ENCODE measurements around the gene PPP2R5C. TPM values are rescaled to one million over a fixed set of nuclear protein-coding genes. Genes with fewer than 3 reads are reported as not detected.

PPP2R5C gene
- total and polyA plus RNA-seq, 8 donors: 103 to 176 (median 112) TPM

DNA sequence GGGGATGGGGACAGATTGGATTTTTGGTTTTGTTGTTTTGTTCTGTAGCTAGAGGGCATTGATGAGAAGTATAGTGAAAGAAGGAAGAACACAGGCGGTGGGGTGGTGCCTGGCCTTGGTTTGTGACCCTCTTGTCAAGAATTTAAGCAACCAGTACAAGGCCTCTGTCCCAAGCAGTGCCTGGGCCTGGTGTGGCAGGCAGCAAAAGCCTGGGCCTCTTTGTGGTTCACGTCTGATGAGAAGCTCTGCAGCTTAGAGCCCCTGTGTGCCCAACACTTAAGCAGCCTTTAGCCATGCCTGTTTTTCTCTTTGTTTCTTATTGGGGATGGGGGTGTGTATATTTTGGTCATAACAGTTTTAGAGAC is 98.0 kb downstream of the PPP2R5C start:
- Histone ChIP-seq H3K27me3 (no peaks in the 10 kb centered on the region), H3K9me3 (no peaks in the 10 kb centered on the region), H3K36me3 (peaks cover 0 to 13% of the 10 kb centered on the region in 2 donors), H3K27ac (peak overlapping the region; percentile 55 to 58), H3K4me1 (peaks cover 8 to 49% of the 10 kb centered on the region in 2 donors), H3K4me3 (no peak overlapping the region)
- intact Hi-C loops (cut with DNase I): no loop called here
- no peak for DNase-seq
- TF ChIP-seq, protein P1, sequence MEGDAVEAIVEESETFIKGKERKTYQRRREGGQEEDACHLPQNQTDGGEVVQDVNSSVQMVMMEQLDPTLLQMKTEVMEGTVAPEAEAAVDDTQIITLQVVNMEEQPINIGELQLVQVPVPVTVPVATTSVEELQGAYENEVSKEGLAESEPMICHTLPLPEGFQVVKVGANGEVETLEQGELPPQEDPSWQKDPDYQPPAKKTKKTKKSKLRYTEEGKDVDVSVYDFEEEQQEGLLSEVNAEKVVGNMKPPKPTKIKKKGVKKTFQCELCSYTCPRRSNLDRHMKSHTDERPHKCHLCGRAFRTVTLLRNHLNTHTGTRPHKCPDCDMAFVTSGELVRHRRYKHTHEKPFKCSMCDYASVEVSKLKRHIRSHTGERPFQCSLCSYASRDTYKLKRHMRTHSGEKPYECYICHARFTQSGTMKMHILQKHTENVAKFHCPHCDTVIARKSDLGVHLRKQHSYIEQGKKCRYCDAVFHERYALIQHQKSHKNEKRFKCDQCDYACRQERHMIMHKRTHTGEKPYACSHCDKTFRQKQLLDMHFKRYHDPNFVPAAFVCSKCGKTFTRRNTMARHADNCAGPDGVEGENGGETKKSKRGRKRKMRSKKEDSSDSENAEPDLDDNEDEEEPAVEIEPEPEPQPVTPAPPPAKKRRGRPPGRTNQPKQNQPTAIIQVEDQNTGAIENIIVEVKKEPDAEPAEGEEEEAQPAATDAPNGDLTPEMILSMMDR (IDR thresholded peaks at IDR 0.05): no peak
- ATAC-seq: peak; percentile 23

DNA sequence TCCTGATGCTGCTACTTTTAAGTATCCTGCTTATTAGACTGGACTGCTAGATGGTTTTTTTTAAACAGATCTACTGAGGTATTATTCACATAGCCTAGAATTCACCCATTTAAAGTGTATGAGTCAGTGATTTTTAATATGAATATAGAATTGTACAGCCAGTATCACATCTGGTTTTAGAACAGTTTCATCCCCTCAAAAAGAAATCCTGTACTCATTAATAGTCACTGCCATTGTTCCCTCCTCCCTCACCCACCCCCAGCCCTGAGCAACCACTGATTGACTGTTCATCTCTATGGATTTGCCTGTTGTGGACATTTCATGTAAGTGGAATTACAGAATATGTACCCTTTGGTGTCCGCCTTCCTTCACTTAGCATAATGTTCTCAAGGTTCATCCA is 98.4 kb downstream of the PPP2R5C start:
- peak overlapping the region in 1 of 2 donors; percentile 55 for H3K27ac ChIP-seq

DNA sequence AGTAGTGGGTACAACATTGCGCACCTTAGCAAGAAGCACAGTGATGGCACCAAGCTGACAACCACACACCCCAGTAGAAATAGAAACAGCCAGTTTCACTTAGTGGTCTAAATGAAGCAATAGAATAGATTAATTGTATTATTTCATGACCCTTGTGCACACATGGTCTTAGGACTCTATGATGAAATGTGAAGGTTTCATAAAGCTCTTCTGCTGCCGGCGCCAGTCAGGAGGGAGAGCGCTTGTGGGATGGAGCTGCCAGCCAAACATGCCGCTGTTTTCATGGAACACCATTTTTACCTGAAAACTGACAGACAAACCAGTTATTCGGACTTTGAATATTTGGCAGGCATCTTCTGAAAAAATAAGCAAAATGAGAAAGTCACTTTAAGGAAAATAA is 100.0 kb downstream of the PPP2R5C start:
- DNase-seq: no peak
- Histone ChIP-seq H3K27ac (no peak overlapping the region), H3K36me3 (peaks cover 0 to 14% of the 10 kb centered on the region in 2 donors), H3K4me3 (no peak overlapping the region), H3K27me3 (no peaks in the 10 kb centered on the region), H3K4me1 (peaks cover 5 to 29% of the 10 kb centered on the region in 2 donors), H3K9me3 (no peaks in the 10 kb centered on the region)
- ATAC-seq: no peak
- TF ChIP-seq, protein P1 (IDR thresholded peaks at IDR 0.05): no peak
- intact Hi-C loops (cut with DNase I): no loop called here

More for the DNA sequence above, 98.4 kb downstream of the PPP2R5C start:
- no peaks in the 10 kb centered on the region for H3K27me3 ChIP-seq
- no peaks in the 10 kb centered on the region for H3K9me3 ChIP-seq
- TF ChIP-seq, protein P1 (IDR thresholded peaks at IDR 0.05): no peak
- DNase-seq: no peak
- no peak overlapping the region for H3K4me3 ChIP-seq
- peaks cover 0 to 14% of the 10 kb centered on the region in 2 donors for H3K36me3 ChIP-seq
- intact Hi-C loops (cut with DNase I): no loop called here
- H3K4me1 ChIP-seq: peaks cover 5 to 44% of the 10 kb centered on the region in 2 donors
- ATAC-seq: no peak

- ATAC-seq (peak; percentile 6), DNase-seq (no peak)
- Histone ChIP-seq H3K27me3 (no peaks in the 10 kb centered on the region), H3K4me3 (no peak overlapping the region), H3K27ac (no peak overlapping the region), H3K4me1 (peaks cover 5 to 22% of the 10 kb centered on the region in 2 donors), H3K9me3 (no peaks in the 10 kb centered on the region), H3K36me3 (peaks cover 0 to 12% of the 10 kb centered on the region in 2 donors)
- intact Hi-C loops (cut with DNase I): no loop called here
- TF ChIP-seq, protein P1 (IDR thresholded peaks at IDR 0.05): no peak
Measured at GRCh38 chr14:101862177-101862576, 100.7 kb downstream of the PPP2R5C start.

DNA sequence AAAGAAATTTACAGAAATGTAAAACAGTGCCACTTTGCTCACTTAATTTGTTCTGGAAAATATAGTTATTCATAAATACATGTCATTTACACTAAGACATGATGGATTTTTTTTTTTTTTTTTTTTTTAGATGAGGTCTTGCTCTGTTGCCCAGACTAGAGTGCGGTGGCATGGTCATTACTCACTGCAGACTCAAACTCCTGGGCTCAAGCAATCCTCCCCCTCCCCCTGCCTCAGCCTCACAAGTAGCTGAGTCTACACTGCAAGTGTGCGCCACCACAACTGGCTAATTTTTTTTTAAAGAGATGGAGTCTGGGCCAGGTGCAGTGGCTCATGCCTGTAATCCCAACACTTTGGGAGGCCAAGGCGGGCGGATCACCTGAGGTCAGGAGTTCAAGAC is 101.2 kb downstream of the PPP2R5C start:
- DNase-seq: no peak
- peaks cover 0 to 17% of the 10 kb centered on the region in 2 donors for H3K4me1 ChIP-seq
- H3K4me3 ChIP-seq: no peak overlapping the region
- TF ChIP-seq, protein P1 (IDR thresholded peaks at IDR 0.05): no peak
- peaks cover 0 to 7% of the 10 kb centered on the region in 2 donors for H3K36me3 ChIP-seq
- ATAC-seq: no peak
- no peak overlapping the region for H3K27ac ChIP-seq
- H3K27me3 ChIP-seq: no peaks in the 10 kb centered on the region
- H3K9me3 ChIP-seq: no peaks in the 10 kb centered on the region
- intact Hi-C loops (cut with DNase I): no loop called here

Data from left lung (tissue), 10 donors.